GM21786 (cell line): ENCODE results near the gene PCDHB10.
"Not testable (repeated sequence)": the region's sequence is repeated elsewhere in the genome, so short reads cannot be mapped to it uniquely, and the experiment has no call there.

Source experiments
- ATAC-seq: cut with Tn5 transposase; IDR thresholded peaks from one replicate; pipeline ENCODE4 v1.9.1; 2021; ENCODE audit not compliant: unreplicated experiment

The PCDHB10 gene

DNA sequence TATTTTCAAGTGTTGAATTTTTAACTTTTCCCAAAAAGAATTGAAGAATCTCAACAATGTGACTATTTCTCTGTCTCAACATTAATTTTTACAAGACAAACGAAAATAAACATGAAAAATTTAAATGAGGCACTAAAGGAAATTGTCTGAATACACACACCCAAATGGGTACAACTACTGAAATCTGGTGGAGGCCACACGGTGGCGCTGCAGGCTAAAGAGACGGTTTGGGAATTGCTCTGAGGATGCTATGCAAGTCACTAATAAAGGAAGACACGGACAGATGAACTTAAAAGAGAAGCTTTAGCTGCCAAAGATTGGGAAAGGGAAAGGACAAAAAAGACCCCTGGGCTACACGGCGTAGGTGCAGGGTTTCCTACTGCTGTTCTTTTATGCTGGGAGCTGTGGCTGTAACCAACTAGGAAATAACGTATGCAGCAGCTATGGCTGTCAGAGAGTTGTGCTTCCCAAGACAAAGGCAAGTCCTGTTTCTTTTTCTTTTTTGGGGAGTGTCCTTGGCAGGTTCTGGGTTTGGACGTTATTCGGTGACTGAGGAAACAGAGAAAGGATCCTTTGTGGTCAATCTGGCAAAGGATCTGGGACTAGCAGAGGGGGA, at the start of gene PCDHB10:
Gene PCDHB10, plus strand, starts transcription at position 244 of the 616 bp plus-strand sequence. Its CDS starts 200 bp downstream, at position 444.
- ATAC-seq, result no peak

DNA sequence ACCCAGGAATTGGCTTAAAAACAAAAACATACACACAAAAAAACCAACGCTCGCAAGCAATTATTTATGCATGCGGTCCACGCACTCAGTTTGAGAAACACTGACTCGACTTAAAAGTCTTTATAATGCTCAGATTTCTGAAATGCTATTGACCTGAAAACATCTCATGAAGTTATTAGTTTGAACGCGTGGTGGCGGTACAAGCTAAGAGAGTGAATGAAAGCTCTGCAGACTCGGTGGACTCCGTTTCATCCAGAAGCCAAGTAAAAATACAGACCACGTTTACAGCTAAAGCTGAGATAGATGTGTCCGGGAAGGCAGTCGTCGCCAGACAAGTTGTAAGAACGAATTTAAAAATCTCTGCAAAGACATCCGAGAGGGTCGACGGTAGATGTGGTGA, 42.3 kb upstream of the PCDHB10 start, which contains the start of gene PCDHB6:
Gene PCDHB6, plus strand, starts transcription at position 246 of the 400 bp plus-strand sequence. CDS start 201 bp downstream, outside the sequence.
- no peak for ATAC-seq

DNA sequence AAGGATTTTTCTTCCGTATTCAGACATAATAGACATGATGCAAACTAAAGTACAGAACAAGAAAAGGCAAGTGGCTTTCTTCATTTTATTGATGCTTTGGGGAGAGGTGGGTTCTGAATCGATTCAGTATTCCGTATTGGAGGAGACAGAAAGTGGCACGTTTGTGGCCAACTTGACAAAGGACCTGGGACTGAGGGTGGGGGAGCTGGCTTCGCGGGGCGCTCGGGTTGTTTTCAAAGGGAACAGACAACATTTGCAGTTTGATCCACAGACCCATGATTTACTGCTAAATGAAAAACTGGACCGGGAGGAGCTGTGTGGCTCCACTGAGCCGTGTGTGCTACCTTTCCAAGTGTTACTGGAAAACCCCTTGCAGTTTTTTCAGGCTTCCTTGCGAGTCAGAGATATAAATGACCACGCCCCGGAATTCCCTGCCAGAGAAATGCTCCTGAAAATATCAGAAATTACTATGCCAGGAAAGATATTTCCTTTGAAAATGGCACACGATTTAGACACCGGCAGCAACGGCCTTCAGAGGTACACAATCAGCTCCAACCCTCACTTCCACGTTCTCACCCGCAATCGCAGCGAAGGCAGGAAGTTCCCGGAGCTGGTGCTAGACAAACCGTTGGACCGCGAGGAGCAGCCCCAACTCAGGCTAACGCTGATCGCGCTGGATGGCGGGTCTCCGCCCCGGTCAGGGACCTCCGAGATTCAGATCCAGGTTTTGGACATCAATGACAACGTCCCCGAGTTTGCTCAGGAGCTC, 41.7 kb upstream of the PCDHB10 start:
- no peak for ATAC-seq

DNA sequence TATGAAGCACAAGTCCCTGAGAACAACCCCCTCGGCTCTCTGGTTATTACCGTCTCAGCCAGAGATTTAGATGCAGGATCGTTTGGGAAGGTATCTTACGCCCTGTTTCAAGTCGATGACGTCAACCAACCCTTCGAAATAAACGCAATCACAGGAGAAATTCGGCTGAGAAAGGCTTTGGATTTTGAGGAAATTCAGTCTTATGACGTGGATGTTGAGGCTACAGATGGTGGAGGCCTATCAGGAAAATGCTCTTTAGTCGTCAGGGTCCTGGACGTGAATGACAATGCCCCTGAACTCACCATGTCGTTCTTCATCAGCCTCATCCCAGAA, 41.2 kb upstream of the PCDHB10 start:
- no peak for ATAC-seq

DNA sequence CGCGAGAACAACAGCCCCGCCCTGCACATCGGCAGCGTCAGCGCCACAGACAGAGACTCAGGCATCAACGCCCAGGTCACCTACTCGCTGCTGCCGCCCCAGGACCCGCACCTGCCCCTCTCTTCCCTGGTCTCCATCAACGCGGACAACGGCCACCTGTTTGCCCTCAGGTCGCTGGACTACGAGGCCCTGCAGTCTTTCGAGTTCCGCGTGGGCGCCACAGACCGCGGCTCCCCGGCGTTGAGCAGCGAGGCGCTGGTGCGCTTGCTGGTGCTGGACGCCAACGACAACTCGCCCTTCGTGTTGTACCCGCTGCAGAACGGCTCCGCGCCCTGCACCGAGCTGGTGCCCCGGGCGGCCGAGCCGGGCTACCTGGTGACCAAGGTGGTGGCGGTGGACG, 40.5 kb upstream of the PCDHB10 start:
- not testable (repeated sequence) for ATAC-seq

DNA sequence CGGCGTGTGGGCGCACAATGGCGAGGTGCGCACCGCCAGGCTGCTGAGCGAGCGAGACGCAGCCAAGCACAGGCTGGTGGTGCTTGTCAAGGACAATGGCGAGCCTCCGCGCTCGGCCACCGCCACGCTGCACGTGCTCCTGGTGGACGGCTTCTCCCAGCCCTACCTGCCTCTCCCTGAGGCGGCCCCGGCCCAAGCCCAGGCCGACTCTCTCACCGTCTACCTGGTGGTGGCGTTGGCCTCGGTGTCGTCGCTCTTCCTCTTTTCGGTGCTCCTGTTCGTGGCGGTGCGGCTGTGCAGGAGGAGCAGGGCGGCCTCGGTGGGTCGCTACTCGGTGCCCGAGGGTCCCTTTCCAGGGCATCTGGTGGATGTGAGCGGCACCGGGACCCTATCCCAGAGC, 40.1 kb upstream of the PCDHB10 start:
- ATAC-seq, result not testable (repeated sequence)

DNA sequence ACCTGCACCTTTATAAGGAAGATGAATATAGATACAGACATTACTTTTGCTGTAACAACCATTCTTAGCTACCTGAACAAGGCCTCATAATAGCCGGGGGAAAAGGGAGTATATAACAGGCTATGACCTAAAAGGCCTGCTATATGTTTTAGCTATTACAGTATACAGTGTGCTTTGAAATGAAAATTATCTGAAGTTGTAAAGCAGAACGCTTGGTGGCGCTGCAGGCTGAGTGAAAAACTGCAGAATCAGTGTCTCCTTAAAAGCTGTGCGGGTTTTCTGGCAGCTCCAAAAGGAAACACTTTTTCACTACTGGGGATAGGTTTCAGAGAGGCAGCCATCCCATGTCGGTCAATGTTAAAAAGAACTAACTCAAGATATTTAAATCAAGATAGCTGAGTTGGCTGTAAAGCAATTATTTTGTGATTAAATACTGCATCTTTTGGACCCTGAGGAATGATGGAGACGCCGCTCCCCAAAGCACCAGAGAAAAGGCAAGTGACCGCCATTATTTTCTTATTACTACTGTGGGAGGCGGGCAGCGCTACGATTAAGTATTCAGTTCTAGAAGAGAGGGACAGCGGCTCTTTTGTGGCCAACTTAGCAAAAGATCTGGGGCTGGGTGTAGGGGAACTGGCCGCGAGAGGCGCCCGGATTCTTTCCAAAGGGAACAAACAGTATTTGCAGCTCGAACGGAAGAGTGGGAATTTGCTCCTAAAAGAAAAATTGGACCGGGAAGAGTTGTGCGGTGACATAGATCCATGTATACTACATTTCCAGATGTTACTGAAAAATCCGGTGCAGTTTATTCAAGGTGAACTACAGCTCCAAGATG, 36.4 kb upstream of the PCDHB10 start:
- ATAC-seq, result no peak

DNA sequence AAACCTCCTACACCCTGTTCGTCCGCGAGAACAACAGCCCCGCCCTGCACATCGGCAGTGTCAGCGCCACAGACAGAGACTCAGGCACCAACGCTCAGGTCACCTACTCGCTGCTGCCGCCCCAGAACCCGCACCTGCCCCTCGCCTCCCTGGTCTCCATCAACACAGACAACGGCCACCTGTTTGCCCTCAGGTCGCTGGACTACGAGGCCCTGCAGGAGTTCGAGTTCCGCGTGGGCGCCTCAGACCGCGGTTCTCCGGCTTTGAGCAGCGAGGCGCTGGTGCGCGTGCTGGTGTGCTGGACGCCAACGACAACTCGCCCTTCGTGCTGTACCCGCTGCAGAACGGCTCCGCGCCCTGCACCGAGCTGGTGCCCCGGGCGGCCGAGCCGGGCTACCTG, 34.8 kb upstream of the PCDHB10 start:
- not testable (repeated sequence) for ATAC-seq

DNA sequence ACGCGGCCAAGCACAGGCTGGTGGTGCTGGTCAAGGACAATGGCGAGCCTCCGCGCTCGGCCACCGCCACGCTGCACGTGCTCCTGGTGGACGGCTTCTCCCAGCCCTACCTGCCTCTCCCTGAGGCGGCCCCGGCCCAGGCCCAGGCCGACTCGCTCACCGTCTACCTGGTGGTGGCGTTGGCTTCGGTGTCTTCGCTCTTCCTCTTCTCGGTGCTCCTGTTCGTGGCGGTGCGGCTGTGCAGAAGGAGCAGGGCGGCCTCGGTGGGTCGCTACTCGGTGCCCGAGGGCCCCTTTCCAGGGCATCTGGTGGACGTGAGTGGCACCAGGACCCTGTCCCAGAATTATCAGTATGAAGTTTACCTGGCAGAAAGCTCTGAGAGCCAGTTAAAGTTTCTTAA, 34.3 kb upstream of the PCDHB10 start:
- ATAC-seq, result not testable (repeated sequence)

DNA sequence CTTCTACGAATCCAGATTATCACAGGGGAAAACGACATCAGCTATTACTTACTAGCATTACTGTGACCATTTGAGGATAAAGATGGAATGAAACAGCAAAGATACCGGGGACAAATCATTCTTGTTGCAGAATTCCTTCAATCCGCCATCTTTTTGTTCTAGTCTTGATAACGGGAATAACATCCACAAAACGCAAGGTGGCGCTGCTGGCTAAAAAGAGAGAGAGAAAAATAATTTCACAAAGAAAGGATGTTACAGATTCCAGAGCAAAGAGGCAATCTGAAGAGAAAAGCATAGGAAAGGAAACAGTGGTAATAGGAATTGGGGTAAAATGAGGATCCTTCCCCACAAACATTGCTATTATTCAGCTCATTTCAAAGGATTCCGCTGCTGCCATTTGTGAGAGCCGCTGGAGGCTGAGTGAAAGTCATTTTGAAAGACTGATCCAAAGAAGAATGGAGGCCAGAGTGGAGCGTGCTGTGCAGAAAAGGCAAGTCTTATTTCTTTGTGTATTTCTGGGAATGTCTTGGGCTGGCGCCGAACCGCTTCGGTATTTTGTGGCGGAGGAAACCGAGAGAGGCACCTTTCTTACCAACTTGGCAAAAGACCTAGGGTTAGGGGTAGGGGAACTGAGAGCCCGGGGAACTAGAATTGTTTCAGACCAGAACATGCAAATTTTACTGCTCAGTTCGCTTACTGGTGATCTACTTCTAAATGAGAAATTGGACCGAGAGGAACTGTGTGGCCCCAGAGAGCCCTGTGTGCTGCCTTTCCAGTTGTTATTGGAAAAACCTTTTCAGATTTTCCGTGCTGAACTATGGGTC, 19.6 kb upstream of the PCDHB10 start, which contains the start of gene PCDHB7:
Gene PCDHB7, plus strand, starts transcription at position 264 of the 824 bp plus-strand sequence. Its CDS starts 192 bp downstream, at position 456.
- ATAC-seq, result no peak

DNA sequence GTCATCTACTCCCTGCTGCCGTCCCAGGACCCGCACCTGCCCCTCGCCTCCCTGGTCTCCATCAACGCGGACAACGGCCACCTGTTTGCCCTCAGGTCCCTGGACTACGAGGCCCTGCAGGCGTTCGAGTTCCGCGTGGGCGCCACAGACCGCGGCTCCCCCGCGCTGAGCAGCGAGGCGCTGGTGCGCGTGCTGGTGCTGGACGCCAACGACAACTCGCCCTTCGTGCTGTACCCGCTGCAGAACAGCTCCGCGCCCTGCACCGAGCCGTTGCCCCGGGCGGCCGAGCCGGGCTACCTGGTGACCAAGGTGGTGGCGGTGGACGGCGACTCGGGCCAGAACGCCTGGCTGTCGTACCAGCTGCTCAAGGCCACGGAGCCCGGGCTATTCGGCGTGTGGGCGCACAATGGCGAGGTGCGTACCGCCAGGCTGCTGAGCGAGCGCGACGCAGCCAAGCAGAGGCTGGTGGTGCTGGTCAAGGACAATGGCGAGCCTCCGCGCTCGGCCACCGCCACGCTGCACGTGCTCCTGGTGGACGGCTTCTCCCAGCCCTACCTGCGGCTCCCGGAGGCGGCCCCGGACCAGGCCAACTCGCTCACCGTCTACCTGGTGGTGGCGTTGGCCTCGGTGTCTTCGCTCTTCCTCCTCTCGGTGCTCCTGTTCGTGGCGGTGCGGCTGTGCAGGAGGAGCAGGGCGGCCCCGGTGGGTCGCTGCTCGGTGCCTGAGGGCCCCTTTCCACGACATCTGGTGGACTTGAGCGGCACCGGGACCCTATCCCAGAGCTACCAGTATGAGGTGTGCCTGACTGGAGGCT, 17.7 kb upstream of the PCDHB10 start:
- not testable (repeated sequence) for ATAC-seq

DNA sequence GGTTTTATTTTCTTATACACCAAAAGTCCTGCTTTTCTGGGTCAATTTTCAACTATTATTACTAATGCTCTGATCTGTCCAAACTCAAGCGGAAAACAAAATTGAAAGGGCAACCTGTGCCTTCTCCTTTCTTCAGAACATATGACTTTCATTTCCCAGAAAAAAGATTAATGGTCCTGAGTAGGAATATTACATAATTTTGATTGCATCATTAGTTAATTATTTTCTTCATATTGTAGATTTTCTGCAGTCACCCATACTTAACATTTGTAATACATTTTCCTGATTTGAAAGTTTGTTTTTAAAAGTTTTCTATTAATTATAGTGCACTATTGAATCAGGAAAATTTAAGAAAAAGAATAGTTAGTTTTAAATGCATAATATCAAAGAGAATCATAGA, 16.2 kb upstream of the PCDHB10 start:
- ATAC-seq, result no peak

DNA sequence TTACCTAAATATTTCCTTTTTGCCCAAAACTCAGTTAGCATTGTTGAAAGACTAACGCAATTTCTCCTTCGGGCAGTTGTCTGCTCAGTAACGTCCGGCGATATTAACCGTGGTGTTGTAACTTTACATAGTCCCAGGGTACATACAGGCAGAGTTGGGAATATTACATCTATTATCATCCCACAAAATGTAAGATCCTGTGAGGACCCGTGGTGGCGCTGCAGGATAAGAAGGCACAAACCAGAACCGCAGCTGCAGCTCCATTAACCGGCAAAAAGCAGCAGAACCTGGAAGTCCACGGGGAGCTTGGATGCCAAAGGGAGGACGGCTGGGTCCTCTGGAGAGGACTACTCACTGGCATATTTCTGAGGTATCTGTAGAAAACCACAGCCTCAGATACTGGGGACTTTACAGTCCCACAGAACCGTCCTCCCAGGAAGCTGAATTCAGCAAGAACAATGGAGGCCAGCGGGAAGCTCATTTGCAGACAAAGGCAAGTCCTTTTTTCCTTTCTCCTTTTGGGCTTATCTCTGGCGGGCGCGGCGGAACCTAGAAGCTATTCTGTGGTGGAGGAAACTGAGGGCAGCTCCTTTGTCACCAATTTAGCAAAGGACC, 14.5 kb upstream of the PCDHB10 start, which contains the start of gene PCDHB8:
Gene PCDHB8, plus strand, starts transcription at position 214 of the 615 bp plus-strand sequence. Its CDS starts 245 bp downstream, at position 459.
- ATAC-seq, result not testable (repeated sequence)

DNA sequence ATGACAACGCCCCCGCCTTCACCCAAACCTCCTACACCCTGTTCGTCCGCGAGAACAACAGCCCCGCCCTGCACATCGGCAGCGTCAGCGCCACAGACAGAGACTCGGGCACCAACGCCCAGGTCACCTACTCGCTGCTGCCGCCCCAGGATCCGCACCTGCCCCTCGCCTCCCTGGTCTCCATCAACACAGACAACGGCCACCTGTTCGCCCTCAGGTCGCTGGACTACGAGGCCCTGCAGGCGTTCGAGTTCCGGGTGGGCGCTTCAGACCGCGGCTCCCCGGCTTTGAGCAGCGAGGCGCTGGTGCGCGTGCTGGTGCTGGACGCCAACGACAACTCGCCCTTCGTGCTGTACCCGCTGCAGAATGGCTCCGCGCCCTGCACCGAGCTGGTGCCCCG, 12.8 kb upstream of the PCDHB10 start:
- not testable (repeated sequence) for ATAC-seq

DNA sequence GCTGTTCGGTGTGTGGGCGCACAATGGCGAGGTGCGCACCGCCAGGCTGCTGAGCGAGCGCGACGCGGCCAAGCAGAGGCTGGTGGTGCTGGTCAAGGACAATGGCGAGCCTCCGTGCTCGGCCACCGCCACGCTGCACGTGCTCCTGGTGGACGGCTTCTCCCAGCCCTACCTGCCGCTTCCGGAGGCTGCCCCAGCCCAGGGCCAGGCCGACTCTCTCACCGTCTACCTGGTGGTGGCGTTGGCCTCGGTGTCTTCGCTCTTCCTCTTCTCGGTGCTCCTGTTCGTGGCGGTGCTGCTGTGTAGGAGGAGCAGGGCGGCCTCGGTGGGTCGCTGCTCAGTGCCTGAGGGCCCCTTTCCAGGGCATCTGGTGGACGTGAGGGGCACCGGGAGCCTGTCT, 12.3 kb upstream of the PCDHB10 start:
- not testable (repeated sequence) for ATAC-seq

DNA sequence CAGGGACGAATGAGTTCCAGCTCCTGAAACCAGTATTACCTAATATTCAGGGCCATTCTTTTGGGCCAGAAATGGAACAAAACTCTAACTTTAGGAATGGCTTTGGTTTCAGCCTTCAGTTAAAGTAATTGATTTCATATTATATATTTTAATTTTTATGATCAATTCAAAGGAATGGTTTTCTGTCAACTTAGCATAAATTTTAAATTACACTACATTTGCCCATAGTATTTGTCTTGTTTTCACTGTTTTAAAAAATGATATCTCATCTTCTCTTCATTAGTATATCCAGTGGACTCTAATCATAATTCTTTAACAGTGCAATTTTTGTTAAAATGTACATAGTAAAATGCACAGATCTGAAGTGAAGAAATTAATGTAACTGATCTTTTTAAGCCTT, 11.8 kb upstream of the PCDHB10 start:
- ATAC-seq, result no peak

DNA sequence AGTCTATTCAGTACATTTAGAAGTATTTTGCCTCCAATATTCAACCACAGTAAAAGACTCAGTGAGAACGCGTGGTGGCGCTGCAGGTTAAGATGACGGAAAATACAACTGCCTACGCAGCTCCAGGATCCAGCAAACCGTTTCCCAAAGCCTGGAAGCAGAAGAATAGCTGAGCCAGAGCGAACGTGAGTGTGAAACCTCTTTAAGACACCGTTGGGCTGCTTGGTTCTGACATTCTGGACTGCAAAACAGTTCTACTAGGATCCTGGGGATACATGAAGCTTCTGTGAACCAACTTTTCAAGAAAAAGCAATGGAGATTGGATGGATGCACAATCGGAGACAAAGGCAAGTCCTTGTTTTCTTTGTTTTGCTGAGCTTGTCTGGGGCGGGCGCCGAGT, 9.9 kb upstream of the PCDHB10 start, which contains the start of gene PCDHB16:
Gene PCDHB16, plus strand, starts transcription at position 140 of the 400 bp plus-strand sequence. Its CDS starts 173 bp downstream, at position 313.
- no peak for ATAC-seq

DNA sequence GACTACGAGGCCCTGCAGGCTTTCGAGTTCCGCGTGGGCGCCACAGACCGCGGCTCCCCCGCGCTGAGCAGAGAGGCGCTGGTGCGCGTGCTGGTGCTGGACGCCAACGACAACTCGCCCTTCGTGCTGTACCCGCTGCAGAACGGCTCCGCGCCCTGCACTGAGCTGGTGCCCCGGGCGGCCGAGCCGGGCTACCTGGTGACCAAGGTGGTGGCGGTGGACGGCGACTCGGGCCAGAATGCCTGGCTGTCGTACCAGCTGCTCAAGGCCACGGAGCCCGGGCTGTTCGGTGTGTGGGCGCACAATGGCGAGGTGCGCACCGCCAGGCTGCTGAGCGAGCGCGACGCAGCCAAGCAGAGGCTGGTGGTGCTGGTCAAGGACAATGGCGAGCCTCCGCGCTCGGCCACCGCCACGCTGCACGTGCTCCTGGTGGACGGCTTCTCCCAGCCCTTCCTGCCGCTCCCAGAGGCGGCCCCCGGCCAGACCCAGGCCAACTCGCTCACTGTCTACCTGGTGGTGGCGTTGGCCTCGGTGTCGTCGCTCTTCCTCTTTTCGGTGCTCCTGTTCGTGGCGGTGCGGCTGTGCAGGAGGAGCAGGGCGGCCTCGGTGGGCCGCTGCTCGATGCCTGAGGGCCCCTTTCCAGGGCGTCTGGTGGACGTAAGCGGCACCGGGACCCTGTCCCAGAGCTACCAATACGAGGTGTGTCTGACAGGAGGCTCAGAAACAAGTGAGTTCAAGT, 7.9 kb upstream of the PCDHB10 start:
- ATAC-seq, result not testable (repeated sequence)
